ENCODE data around the gene P2RY8.
"Not testable (repeated sequence)": the region's sequence is repeated elsewhere in the genome, so short reads cannot be mapped to it uniquely, and the experiment has no call there.

Gene P2RY8

DNA sequence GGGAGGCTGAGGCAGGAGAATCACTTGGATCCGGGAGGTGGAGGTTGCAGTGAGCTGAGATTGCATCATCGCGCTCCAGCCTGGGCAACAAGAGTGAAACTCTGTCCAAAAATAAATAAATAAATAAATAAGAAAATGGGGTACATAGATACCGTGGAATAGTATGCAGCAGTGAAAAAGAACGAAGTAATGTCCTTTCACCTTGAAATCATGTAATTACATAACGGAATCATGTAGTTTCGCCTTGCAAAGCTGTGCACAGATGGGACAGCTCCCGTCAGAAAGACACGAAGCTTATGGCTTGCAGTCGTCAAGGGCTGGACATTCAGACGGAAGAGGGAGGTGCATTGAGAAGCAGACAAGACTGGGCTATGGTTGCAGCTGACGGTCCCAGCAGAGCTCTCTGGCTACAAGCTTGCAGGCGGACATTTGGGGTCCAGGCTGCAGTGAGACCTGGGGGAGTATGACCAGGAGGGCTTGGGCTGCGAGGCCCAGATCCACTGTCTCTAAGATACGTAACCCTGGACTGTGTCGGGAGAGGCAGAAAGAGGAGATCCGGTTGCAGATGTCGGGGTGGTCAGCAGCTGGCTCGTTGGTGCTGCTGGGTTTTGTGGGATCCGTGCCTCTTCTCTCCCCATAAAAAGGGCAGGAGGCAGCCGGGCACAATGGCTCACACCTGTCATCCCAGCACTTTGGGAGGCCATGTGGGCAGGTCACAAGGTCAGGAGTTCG is 6.2 kb upstream of the P2RY8 start:
- DNase-seq, result no peak

DNA sequence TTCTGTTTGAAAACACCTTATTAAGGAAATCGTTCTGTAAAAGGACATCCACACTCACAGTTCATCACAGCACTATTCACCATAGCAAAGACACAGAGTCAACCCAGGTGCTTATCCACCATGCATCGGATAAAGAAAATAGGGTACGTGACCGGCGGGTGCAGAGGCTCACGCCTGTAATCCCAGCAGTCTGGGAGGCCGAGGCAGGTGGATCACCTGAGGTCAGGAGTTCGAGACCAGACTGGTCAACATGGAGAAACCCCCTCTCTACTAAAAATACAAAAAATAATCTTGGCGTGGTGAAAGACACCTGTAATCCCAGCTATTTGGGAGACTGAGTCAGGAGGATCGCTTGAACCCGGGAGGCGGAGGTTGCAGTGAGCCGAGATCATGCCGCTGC is 2.2 kb upstream of the P2RY8 start:
- not testable (repeated sequence) for DNase-seq

DNA sequence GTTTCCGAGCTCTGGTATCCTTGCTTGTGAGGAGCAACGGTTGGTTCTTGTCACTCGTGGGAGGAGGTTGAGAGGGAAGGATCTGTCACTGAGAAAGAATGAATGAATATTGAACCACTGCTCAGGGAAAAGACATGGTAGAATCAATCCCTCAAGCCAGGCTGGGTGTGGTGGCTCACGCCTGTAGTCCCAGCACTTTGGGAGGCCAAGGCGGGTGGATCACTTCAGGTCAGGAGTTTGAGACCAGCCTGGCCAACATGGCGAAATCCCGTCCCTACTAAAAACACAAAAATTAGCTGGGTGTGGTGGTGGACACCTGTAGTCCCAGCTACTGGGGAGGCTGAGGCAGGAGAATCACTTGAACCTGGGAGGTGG is 718 bp upstream of the P2RY8 start:
- not testable (repeated sequence) for DNase-seq

DNA sequence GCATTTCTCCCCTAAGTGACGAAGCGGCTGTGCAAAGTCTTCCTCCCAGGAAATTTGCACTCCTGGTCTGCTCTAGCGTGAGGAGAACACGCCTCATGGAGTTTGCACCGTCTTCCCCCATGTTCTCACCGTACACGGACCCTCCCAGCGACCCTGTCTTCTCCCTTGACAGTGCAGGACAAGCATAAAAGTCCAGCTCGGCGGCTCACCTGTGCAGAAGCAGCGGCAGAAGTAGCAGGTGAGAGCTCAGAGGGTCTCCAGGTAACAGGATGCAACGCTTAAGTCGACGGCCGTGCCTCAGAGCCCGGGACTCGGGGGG is 314 bp downstream of the P2RY8 start:
- DNase-seq, result no peak

DNA sequence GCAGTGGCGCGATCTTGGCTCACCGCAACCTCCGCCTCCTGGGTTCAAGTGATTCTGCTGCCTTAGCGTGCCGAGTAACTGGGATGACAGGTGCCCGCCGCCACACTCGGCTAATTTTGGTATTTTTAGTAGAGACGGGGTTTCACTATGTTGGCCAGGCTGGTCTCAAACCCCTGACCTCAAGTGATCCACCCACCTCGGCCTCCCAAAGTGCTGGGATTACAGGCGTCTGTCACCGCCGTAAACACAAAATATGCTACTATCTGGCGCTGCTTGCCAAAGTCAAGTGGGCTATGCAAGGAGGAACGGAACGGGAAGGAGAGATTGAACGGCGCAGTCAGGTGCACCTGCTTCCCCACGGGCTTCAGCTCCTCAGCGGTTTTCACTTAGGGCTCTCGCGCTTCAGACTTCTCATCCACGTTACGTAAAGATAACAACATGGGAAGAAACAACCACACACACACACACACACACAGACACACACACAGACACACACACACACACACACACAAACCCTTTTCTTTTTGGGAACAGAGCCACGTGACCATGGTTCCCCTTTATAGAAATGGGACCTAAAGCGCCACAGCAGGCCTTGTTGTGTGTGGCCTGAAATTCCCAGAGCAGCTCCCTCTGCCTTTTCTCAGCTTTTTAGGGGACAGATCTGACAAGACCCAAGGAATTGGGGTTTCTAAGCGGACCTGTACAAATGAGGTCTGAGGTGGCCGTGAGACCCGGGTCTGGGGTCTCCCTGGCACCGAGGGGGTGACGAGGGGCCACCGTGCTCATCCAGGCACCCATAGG is 1.5 kb downstream of the P2RY8 start:
- DNase-seq, result no peak

DNA sequence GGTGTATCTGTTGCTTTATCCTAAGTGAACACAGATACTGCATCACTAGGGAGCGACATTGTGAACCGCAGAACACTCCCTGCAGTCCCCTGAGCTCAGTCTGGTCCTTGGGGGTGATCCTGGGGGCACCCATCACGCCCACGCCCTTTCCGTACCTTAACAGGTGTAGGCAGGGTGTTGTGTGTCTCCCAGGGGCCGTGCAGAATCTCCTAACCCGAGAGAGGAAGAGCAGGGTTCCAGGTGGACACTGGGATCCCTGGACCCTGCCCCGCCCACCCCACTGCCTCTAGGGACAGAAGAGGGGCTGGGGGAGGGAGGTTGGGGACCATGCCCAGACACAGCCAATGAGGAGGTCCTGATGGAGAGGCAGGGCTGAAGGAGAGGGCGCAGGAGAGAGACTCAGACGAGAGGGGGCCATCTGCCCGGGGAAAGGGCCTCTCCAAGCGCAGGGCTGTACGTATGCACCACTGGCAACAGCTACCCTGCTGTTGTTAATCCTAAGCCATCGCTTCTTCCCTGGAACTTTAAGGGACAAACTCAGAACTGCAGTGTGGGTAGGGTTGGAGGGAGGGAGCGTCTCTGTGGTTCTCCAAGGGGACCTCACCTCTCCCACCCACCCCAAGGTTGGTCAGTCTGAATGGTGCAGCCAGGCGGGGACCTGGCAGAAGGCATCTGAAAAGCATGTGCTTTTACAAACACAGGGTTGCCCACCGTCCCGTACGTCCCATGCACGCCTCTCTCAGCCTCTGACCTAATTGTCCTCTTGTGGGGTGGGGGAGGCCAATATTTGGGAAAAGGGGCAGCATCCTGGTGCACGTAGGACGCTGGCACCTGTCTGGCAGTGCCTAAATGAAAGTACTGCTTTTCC is 2.5 kb downstream of the P2RY8 start:
- DNase-seq, result no peak

DNA sequence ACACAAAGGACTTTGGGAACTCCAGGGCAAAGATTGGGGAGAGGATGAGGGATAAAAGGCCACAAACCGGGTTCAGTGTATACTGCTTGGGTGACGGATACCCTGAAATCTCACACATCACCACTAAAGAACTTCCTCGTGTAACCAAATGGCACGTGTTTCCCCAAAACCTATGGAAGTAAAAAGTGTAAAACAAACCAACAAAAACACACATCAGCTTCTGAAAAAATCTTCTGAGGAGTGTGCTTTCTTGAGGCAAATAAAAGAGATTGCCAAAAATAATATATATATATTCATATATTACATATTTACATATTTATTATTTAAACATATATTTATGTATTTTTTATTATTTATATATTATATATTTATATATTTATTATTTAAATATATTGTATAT is 3.9 kb downstream of the P2RY8 start:
- DNase-seq, result no peak

DNA sequence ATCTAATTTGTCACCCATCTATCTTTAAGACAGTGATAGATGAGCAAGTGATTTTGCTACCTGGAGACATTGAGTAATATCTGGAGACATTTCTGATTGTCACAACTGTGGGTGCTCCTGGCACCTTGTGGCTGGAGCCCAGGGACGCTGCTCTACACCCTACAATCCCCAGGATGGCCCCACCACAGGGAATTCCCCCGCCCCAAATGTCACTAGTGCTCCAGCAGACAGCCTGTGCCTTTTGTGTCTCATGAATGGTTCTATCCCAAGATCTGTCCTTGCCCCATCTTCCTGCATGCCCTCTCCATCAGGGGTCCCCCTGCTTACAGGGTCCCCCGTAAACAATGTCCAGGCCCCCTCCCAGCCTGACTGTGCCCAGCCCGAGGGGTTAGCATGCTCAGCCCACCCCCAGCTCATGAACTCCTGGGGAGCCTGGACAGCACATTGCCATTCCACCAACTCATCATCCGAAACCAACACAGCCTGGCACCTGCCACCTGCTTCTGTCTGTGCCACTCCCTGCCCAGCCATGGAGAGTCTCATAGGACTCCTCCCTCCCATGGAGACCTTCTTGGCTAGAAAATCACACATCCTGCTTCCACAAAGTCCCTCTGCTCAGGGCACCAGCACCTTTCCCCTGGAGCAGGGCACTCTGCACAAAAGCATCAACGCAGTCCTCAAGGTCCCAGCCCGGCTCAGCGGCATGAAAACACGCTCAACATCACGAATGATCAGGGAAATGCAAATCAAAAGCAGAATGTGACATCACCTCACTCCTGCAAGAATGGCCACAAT is 5.7 kb downstream of the P2RY8 start:
- DNase-seq, result no peak

DNA sequence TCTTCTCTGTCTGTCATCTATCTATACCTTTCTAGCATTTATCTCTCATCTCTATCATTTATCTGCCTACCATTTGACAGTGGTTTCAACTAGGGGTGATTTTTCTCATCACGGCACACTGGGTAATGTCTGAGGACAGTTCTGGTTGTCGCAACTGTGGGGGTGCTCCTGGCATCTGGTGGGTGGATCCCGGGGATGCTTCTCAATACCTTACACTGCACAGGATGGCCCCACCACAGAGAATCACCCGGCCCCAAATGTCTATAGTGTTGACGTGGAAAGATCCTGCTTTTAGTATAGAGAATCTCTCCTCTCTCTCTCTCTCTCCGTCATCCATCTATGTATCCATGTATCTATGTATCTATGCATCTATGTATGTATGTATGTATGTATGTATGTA is 7.2 kb downstream of the P2RY8 start:
- no peak for DNase-seq

DNA sequence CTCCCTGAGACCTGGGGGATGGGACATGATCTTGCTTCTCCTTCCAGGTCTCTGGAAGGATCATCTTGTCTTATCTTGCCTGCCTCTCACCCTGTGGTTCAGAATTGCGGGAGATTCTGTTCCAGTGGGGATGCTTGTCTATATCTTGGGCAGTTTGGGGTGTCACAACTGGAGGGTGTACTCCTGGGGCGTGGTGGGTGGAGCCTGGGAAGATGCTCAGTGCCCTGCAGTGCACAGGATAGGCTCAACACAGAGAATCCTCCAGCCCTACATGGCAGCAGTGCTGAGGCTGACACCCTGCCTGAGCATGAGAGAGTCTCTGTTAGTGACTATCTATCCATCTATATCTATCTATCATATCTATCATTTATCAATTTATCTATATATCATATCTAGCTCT is 7.7 kb downstream of the P2RY8 start:
- DNase-seq, result no peak

DNA sequence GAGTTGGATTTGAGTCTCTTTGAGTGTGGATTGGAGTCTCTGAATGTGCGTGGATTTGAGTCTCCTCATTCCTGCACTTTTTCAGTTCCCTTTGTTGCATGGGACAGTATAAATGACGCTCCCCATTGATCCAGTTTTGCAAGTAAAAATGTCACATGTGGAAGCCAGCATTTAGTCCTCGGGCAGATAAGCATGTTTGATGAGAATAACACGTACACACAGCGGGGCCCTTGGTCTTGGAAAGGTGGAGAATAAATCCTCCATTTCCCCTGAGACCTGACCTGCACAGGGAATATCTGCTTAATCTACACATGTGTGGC is 8.1 kb downstream of the P2RY8 start:
- DNase-seq, result no peak

DNA sequence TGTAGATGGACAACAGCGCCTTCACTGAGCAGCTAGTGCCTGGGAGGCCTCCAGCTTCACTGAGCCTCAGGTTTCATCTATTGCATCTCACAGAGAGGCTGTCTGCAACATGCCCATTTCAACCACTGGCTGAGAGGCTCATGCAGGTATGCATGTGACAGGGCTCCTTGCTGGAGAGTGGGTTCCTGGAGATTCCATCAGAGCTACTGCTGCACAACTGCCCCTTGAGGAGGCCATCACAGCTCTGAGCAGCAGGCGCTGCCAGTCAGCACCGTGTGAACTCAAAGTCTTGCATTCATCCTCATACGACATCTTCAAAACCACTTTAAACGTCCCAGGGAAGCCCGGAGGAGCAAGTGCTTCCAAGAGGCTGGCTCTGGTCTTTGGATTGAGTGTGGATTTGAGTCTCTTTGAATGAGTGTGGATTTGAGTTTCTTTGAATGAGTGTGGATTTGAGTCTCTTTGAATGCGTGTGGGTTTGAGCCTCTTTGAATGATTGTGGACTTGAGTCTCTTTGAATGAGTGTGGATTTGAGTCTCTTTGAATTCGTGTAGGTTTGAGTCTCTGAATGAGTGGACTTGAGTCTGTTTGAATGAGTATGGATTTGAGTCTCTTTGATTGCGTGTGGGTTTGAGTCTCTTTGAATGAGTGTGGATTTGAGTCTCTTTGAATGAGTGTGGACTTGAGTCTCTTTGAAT is 8.7 kb downstream of the P2RY8 start:
- no peak for DNase-seq

DNA sequence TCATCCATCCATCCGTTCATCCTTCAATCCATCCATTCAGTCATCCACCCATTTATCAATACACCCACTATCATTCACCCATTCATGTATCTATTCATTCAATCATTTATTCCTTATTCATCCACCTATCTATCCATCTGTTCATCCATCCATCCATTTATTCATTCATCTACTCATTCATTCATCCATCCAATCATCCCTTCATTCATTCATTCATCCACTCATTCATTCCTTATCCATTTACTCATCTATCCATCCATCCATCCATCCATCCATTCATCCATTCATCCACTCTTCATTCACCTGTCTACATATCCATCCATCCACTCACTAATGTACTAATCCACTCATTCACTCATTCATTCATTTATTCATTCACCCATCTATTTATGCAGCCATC is 9.5 kb downstream of the P2RY8 start:
- no peak for DNase-seq

DNA sequence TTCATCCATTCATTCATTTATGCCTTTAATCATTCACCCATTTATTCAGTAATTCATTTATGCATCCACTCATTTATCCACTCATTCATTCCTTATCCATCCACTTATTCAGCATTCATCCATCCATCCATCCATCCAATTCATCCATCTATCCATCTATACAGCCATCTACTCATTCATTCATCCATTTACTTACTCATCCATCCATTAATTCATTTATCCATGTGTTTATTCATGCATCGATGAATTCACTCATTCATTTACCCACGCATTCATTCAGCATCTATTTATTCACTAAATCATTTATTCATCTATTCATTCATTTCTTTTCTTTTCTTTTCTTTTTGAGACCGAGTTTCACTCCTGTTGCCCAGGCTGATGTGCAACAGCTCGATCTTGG is 10.4 kb downstream of the P2RY8 start:
- no peak for DNase-seq

DNA sequence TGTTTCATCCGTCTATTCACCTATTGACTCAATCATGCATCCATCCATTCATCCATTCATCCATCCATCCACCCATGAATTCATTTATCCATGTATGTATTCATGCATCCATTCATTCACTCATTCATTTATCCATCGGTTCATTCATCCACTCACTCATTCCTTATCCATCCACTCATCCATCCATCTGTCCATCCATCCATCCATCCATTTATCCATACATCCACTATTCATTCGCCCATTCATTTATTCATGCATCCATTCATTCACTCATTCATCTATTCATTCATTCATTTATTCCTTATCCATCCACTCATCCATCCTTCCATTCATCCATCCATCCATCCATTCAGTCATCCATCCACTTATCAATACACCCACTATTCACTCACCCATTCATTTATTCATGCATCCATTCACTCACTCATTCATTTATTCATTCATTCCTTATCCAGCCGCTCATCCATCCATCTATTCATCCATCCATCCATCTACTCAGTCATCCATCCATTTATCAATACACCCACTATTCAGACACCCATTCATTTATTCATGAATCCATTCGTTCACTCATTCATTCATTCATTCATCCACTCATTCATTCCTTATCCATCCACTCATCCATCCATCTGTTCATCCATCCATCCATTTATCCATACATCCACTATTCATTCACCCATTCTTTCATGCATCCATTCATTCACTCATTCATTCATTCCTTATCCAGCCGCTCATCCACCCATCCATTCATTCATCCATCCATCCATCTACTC is 11.2 kb downstream of the P2RY8 start:
- no peak for DNase-seq

DNA sequence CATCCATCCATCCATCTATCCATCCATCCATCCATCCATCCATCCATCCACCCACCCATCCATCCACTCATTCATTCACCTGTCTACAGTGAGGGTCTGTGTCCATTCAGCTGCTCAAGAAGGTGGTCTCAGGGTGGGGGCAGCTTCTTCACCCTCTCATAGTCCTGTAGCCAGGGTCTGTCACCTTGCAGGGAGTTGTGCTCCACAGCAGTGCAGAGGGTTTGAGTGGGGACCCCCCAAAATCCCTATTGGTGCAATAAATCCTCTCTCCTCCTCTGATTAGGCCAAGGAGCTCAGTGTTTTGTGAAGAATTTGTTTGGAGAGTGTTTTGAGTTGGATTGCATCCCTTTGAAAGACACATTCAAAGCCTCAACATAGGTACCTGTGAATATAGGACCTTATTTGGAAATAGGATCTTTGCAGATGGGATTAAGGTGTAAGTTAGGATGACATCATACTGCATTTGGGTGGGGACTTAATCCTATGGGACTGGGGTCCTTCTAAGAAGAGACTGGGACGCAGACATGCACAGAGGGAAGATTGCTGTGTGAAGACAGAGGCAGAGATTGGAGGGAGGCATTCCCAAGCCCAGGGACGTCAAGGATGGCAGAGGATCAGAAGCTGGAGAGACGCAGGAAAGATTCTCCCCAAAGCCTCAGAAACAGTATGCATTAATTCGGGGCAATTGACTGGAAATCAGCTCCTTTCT is 12.0 kb downstream of the P2RY8 start:
- DNase-seq, result no peak

DNA sequence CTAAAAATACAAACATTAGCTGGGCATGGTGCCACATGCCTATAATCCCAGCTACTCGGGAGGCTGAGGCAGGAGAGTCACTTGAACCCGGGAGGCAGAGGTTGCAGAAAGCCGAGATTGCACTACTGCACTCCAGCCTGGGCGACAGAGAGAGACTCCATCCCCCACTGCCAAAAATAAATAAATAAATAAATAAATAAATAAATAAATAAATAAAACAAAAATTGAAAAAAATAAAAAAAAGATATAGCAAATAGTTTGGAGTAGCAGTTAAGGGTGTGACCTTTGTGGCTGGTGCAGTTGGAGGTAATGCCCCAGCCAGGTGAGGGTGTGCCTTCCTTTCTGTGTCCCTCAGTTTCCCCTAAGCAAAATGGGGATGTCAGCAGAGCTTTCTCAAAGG is 14.1 kb downstream of the P2RY8 start:
- not testable (repeated sequence) for DNase-seq

DNA sequence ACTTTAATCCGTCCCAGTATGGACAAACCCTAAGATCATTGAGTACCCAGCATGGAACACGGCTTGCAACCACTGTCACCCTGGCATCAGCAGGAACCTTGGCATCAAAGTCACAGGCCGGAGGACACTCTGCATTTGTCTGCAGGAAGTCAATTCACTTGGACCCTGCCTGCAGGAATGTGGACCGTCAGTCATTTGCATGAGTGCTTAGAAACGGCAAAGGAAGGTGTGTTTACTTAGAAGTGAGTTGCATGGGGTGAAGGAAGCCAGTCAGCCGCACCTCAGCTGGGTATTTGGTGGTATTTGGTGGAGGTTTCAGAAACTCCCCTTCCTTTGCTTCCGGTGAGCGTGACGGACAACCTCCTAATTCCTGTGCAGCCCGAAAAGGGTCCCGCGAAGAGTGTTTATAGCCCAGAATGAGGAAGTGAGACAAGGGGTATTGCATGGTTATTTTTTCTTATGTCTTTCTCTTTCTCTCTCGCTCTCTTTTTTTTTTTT is 15.5 kb downstream of the P2RY8 start:
- DNase-seq, result no peak

DNA sequence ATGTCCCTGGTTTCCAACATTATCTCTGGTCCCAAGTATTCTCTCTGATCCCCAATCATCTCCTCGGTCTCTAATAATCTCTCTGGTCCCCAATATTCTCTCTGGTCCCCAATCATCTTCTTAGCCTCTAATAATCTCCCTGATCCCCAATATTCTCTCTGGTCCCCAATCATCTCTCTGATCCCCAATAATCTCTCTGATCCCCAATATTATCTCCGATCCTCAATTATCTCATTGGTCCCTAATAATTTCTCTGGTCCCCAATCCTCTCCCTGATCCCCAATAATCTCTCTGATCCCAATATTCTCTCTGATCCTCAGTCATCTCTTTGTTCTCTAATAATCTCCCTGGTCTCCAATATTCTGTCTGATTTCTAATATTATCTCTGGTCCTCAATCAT is 16.6 kb downstream of the P2RY8 start:
- DNase-seq, result no peak

DNA sequence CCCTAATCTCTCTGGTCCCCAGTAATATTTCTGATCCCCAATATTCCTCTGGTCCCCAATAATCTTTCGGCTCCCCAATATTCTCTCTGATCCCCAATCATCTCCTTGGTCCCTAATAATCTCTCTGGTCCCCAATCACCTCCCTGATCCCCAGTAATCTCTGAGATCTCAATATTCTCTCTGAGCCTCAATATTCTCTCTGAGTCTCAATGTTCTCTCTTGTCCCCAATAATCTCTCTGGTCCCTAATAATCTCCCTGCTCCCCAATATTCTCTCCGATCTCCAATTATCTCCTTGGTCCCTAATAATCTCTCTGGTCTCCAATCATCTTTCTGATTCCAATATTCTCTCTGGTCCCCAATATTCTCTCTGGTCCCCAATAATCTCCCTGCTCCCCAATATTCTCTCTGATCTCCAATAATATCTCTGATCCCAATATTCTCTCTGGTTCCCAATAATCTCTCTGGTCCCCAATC is 17.9 kb downstream of the P2RY8 start:
- no peak for DNase-seq

DNA sequence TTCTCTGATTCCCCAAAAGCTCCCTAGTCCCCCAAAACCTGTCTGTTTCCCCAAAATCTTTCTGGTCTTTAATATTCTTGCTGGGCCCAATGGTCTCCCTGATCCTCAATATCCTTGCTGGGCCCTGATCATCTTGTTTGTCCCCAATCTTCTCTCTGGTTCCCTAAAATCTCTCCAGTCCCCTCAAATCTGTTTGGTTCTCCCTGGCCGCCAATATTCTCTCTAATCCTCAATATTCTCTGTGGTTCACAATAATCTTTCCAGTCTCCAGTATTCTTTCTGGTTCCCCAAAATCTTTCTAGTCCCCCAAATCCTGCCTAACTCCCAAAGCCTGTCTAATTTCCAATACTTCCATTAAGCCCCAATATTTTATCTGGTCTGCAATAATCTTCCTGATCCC is 18.5 kb downstream of the P2RY8 start:
- no peak for DNase-seq
